ENCODE results near the gene NR2E1.

The NR2E1 gene

DNA sequence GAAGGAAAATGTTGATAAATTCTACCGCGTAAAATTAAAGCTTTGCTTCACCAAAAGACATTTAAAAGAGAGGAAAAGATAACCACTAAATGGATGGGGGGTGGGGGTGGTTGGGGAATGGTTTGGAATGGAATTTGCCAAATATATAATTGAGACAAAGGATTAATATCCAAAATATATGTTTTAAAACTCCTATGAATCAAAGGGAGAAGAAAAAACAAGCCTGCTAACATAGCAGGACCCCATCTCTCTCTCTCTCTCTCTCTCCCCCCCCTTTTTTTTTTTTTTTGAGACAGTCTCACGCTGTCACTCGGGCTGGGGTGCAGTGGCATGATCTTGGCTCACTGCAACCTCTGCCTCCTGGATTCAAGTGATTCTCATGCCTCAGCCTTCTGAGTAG is 13.4 kb upstream of the NR2E1 start:
- no peak overlapping the region for H3K9ac ChIP-seq (ENCODE audit: low read length in 5 of 5)
- H3K4me3 ChIP-seq (ENCODE audit: low read depth in 1 of 5, low read length in 5 of 5), result no peak overlapping the region
- peaks cover 19 to 38% (median 29%) of the 10 kb centered on the region in 5 donors for H3K27me3 ChIP-seq (ENCODE audit: control insufficient read depth in 5 of 5, insufficient read depth in 4 of 5, low read length in 5 of 5)
- no peak overlapping the region for H3K27ac ChIP-seq (ENCODE audit: low read depth, low read length)
- no peaks in the 10 kb centered on the region for H3K36me3 ChIP-seq (ENCODE audit: control insufficient read depth in 5 of 5, insufficient read depth in 5 of 5, low read length in 5 of 5)
- H3K9me3 ChIP-seq (ENCODE audit: control insufficient read depth in 5 of 5, low read length in 5 of 5), result peaks cover 0 to 8% (median 0%) of the 10 kb centered on the region in 5 donors
- peaks cover 0 to 9% (median 9%) of the 10 kb centered on the region in 5 donors for H3K4me1 ChIP-seq (ENCODE audit: control insufficient read depth in 5 of 5, insufficient read depth in 5 of 5, low read length in 5 of 5)

DNA sequence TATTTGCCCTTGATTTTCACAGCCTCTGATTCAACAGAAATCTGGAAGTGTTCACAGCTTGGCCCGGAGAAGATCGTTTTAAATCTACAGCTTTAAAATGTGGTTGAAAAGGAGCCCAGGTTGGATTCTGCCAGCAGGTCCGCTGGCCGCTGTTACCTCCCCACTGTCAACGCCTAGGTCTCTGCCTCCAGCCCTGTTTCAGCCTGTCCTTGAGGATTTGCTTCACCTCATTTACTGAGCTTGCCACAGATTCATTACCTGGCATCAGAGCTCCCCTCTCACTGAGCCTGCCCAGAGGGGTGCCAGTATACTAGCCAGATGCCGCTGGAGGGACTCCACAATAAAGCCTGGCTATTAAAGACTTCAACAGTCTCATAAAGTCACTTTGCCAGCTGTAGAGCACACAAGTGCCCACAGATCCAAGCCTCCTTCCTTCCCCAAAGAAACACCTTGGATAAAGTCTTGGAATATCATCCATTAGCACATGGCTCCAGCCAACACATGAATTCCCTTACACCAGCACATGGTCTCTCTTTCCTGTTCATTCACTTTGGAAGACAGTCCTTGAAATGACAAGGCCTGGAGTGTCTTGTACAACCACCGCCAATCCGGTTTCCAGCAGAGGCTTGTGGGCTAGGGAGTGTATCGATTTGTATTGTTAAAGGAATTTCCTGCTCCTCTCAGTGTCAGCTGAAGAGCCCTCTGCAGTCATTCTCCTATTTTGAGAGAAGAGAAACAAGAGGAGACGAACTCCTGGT is 9.5 kb upstream of the NR2E1 start:
- no peaks in the 10 kb centered on the region for H3K9me3 ChIP-seq (ENCODE audit: control insufficient read depth in 5 of 5, low read length in 5 of 5)
- H3K27me3 ChIP-seq (ENCODE audit: control insufficient read depth in 5 of 5, insufficient read depth in 4 of 5, low read length in 5 of 5), result peaks cover 27 to 66% (median 59%) of the 10 kb centered on the region in 5 donors
- no peak overlapping the region for H3K9ac ChIP-seq (ENCODE audit: low read length in 5 of 5)
- H3K4me3 ChIP-seq (ENCODE audit: low read depth in 1 of 5, low read length in 5 of 5), result no peak overlapping the region
- no peak overlapping the region for H3K27ac ChIP-seq (ENCODE audit: low read depth, low read length)
- no peaks in the 10 kb centered on the region for H3K36me3 ChIP-seq (ENCODE audit: control insufficient read depth in 5 of 5, insufficient read depth in 5 of 5, low read length in 5 of 5)
- H3K4me1 ChIP-seq (ENCODE audit: control insufficient read depth in 5 of 5, insufficient read depth in 5 of 5, low read length in 5 of 5), result peaks cover 0 to 19% (median 15%) of the 10 kb centered on the region in 5 donors

GRCh38 chr6:108156938-108157233 is 8.9 kb upstream of the NR2E1 start:
- Histone ChIP-seq H3K9me3 (ENCODE audit: control insufficient read depth in 5 of 5, low read length in 5 of 5) (no peaks in the 10 kb centered on the region), H3K36me3 (ENCODE audit: control insufficient read depth in 5 of 5, insufficient read depth in 5 of 5, low read length in 5 of 5) (no peaks in the 10 kb centered on the region), H3K9ac (ENCODE audit: low read length in 5 of 5) (no peak overlapping the region), H3K4me1 (ENCODE audit: control insufficient read depth in 5 of 5, insufficient read depth in 5 of 5, low read length in 5 of 5) (peaks cover 0 to 19% (median 15%) of the 10 kb centered on the region in 5 donors), H3K27me3 (ENCODE audit: control insufficient read depth in 5 of 5, insufficient read depth in 4 of 5, low read length in 5 of 5) (peaks cover 31 to 72% (median 64%) of the 10 kb centered on the region in 5 donors), H3K4me3 (ENCODE audit: low read depth in 1 of 5, low read length in 5 of 5) (peak overlapping the region in 1 of 5 donors; percentile 52), H3K27ac (ENCODE audit: low read depth, low read length) (no peak overlapping the region)

- H3K9me3 ChIP-seq (ENCODE audit: control insufficient read depth in 5 of 5, low read length in 5 of 5), result no peaks in the 10 kb centered on the region
- H3K27me3 ChIP-seq (ENCODE audit: control insufficient read depth in 5 of 5, insufficient read depth in 4 of 5, low read length in 5 of 5), result peaks cover 35 to 77% (median 69%) of the 10 kb centered on the region in 5 donors
- H3K36me3 ChIP-seq (ENCODE audit: control insufficient read depth in 5 of 5, insufficient read depth in 5 of 5, low read length in 5 of 5), result no peaks in the 10 kb centered on the region
- peaks cover 0 to 19% (median 15%) of the 10 kb centered on the region in 5 donors for H3K4me1 ChIP-seq (ENCODE audit: control insufficient read depth in 5 of 5, insufficient read depth in 5 of 5, low read length in 5 of 5)
- H3K9ac ChIP-seq (ENCODE audit: low read length in 5 of 5), result peak overlapping the region in 1 of 5 donors; percentile 47
- H3K4me3 ChIP-seq (ENCODE audit: low read depth in 1 of 5, low read length in 5 of 5), result peak overlapping the region in 4 of 5 donors; percentile 36 to 52 (median 41)
- no peak overlapping the region for H3K27ac ChIP-seq (ENCODE audit: low read depth, low read length)
These were observed 8.4 kb upstream of the NR2E1 start for GRCh38 chr6:108157234-108157980.

GRCh38 chr6:108157981-108158525 is 7.8 kb upstream of the NR2E1 start:
- H3K4me1 ChIP-seq (ENCODE audit: control insufficient read depth in 5 of 5, insufficient read depth in 5 of 5, low read length in 5 of 5), result peaks cover 0 to 19% (median 15%) of the 10 kb centered on the region in 5 donors
- no peaks in the 10 kb centered on the region for H3K9me3 ChIP-seq (ENCODE audit: control insufficient read depth in 5 of 5, low read length in 5 of 5)
- H3K36me3 ChIP-seq (ENCODE audit: control insufficient read depth in 5 of 5, insufficient read depth in 5 of 5, low read length in 5 of 5), result no peaks in the 10 kb centered on the region
- peaks cover 41 to 83% (median 75%) of the 10 kb centered on the region in 5 donors for H3K27me3 ChIP-seq (ENCODE audit: control insufficient read depth in 5 of 5, insufficient read depth in 4 of 5, low read length in 5 of 5)
- H3K4me3 ChIP-seq (ENCODE audit: low read depth in 1 of 5, low read length in 5 of 5), result peak overlapping the region in 4 of 5 donors; percentile 36 to 52 (median 41)
- H3K9ac ChIP-seq (ENCODE audit: low read length in 5 of 5), result peak overlapping the region in 1 of 5 donors; percentile 47
- H3K27ac ChIP-seq (ENCODE audit: low read depth, low read length), result no peak overlapping the region

- Histone ChIP-seq H3K27ac (ENCODE audit: low read depth, low read length) (no peak overlapping the region), H3K9ac (ENCODE audit: low read length in 5 of 5) (no peak overlapping the region), H3K4me3 (ENCODE audit: low read depth in 1 of 5, low read length in 5 of 5) (no peak overlapping the region), H3K27me3 (ENCODE audit: control insufficient read depth in 5 of 5, insufficient read depth in 4 of 5, low read length in 5 of 5) (peaks cover 61 to 95% (median 88%) of the 10 kb centered on the region in 5 donors), H3K36me3 (ENCODE audit: control insufficient read depth in 5 of 5, insufficient read depth in 5 of 5, low read length in 5 of 5) (no peaks in the 10 kb centered on the region), H3K4me1 (ENCODE audit: control insufficient read depth in 5 of 5, insufficient read depth in 5 of 5, low read length in 5 of 5) (peaks cover 0 to 28% (median 22%) of the 10 kb centered on the region in 5 donors), H3K9me3 (ENCODE audit: control insufficient read depth in 5 of 5, low read length in 5 of 5) (no peaks in the 10 kb centered on the region)
These were observed 5.8 kb upstream of the NR2E1 start for GRCh38 chr6:108159981-108160380.

- no peak overlapping the region for H3K4me3 ChIP-seq (ENCODE audit: low read depth in 1 of 5, low read length in 5 of 5)
- H3K36me3 ChIP-seq (ENCODE audit: control insufficient read depth in 5 of 5, insufficient read depth in 5 of 5, low read length in 5 of 5), result no peaks in the 10 kb centered on the region
- no peak overlapping the region for H3K27ac ChIP-seq (ENCODE audit: low read depth, low read length)
- H3K27me3 ChIP-seq (ENCODE audit: control insufficient read depth in 5 of 5, insufficient read depth in 4 of 5, low read length in 5 of 5), result peaks cover 66 to 98% (median 94%) of the 10 kb centered on the region in 5 donors
- no peaks in the 10 kb centered on the region for H3K9me3 ChIP-seq (ENCODE audit: control insufficient read depth in 5 of 5, low read length in 5 of 5)
- H3K4me1 ChIP-seq (ENCODE audit: control insufficient read depth in 5 of 5, insufficient read depth in 5 of 5, low read length in 5 of 5), result peaks cover 0 to 44% (median 36%) of the 10 kb centered on the region in 5 donors
- no peak overlapping the region for H3K9ac ChIP-seq (ENCODE audit: low read length in 5 of 5)
These were observed 4.0 kb upstream of the NR2E1 start for GRCh38 chr6:108161724-108162282.

- Histone ChIP-seq H3K4me3 (ENCODE audit: low read depth in 1 of 5, low read length in 5 of 5) (no peak overlapping the region), H3K9ac (ENCODE audit: low read length in 5 of 5) (no peak overlapping the region), H3K27me3 (ENCODE audit: control insufficient read depth in 5 of 5, insufficient read depth in 4 of 5, low read length in 5 of 5) (peaks cover 66 to 97% (median 94%) of the 10 kb centered on the region in 5 donors), H3K4me1 (ENCODE audit: control insufficient read depth in 5 of 5, insufficient read depth in 5 of 5, low read length in 5 of 5) (peaks cover 0 to 44% (median 38%) of the 10 kb centered on the region in 5 donors), H3K27ac (ENCODE audit: low read depth, low read length) (no peak overlapping the region), H3K36me3 (ENCODE audit: control insufficient read depth in 5 of 5, insufficient read depth in 5 of 5, low read length in 5 of 5) (no peaks in the 10 kb centered on the region), H3K9me3 (ENCODE audit: control insufficient read depth in 5 of 5, low read length in 5 of 5) (no peaks in the 10 kb centered on the region)
These were observed 2.6 kb upstream of the NR2E1 start for GRCh38 chr6:108163267-108163643.

GRCh38 chr6:108163644-108164542 is 1.9 kb upstream of the NR2E1 start:
- H3K27ac ChIP-seq (ENCODE audit: low read depth, low read length), result no peak overlapping the region
- H3K36me3 ChIP-seq (ENCODE audit: control insufficient read depth in 5 of 5, insufficient read depth in 5 of 5, low read length in 5 of 5), result no peaks in the 10 kb centered on the region
- no peak overlapping the region for H3K9ac ChIP-seq (ENCODE audit: low read length in 5 of 5)
- peak overlapping the region in 1 of 5 donors; percentile 41 for H3K4me3 ChIP-seq (ENCODE audit: low read depth in 1 of 5, low read length in 5 of 5)
- H3K9me3 ChIP-seq (ENCODE audit: control insufficient read depth in 5 of 5, low read length in 5 of 5), result no peaks in the 10 kb centered on the region
- H3K4me1 ChIP-seq (ENCODE audit: control insufficient read depth in 5 of 5, insufficient read depth in 5 of 5, low read length in 5 of 5), result peaks cover 0 to 50% (median 44%) of the 10 kb centered on the region in 5 donors
- peaks cover 71 to 98% (median 96%) of the 10 kb centered on the region in 5 donors for H3K27me3 ChIP-seq (ENCODE audit: control insufficient read depth in 5 of 5, insufficient read depth in 4 of 5, low read length in 5 of 5)

Data from subcutaneous abdominal adipose tissue (tissue), 5 donors.